ENCODE data around the gene TUFT1.

TUFT1 gene

DNA sequence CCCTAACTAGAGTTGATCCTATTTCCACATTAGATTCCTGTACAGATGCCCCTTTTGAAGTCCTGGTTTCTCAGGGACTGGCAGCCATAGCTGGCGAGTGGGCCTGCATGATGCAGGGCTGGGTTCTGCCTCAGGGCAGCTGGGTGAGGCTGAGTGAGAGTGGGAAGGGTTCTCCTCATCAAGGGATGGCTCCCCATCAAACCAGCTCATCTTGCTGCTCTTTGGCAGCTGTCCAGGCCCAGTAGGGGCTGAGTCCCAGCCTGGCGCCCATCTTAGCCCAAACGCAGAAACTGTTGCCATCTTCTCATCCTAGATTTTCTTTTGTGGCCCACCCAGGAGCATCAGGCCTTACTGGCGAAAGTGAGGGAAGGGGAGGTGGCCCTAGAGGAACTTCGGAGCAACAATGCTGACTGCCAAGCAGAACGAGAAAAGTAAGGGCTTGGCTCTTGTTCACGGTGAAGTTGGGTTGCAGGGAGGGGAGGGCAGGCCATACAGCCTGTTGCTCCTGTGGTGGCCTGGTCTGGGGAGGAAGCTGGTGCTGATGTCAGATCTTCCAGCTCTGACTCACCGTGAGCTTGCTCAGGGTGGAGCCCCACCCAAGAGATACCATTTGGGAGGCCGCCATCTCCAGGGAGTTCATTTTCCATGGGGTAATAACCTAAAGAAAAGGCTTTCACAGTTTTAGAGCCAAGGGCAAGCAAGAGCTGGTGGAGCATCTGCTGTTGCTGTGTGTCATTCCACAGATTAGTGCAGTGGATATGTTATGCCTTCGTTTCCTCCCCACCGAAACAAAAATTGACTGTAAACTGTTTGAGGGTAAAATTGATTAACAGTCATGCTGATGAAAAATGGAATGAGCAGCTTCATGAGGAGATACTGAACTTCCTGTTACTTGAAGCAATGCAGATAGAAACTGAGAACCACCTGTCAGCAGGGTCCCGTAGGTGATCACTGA lies 34.7 kb downstream of the TUFT1 start:
- H3K27ac ChIP-seq: no peak overlapping the region
- TF ChIP-seq CTCF (conservative IDR thresholded peaks at IDR 0.05): no peak

- no peak overlapping the region for H3K27ac ChIP-seq
- no peak for TF ChIP-seq CTCF (conservative IDR thresholded peaks at IDR 0.05)
These were observed 37.1 kb downstream of the TUFT1 start for GRCh38 chr1:151577173-151577572.

GRCh38 chr1:151578941-151579340 lies 38.8 kb downstream of the TUFT1 start:
- TF ChIP-seq CTCF (conservative IDR thresholded peaks at IDR 0.05): no peak
- H3K27ac ChIP-seq: no peak overlapping the region

DNA sequence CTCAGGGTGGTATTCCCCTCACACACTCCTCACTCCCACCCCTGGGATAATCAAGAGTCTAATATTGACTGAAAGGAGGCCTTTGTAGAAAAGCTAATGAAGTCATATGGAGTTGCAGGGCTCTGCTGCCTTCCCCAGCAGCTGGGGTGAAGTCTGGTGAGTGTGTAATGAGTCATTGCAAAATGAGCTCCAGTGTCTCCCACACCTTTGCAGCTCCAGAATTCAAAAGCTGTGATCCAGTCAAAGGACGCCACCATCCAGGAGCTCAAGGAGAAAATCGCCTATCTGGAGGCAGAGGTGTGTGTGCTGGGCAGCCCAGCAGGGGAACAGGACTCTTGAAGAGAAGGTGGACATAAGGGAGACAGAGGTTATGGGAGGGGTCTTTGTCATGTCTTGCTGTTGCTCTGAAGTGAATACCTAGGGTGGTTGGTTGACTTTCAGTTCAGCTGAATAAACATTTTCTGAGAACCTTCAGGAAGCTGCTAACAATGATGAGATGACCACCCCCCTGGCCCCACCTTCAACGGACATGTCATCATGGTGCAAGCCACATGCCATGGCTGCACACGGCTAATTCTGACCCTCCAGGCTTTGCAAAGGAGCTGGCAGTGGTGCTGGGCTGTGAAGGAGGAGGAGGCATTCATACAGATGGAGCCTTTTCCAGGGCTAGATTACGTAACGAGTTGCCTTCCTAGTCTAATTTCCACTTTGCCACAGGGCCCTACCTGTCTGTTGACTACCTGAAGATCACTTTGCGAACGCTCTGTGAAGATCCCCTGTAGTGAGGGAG lies 39.5 kb downstream of the TUFT1 start:
- TF ChIP-seq CTCF (conservative IDR thresholded peaks at IDR 0.05): no peak
- H3K27ac ChIP-seq: no peak overlapping the region

DNA sequence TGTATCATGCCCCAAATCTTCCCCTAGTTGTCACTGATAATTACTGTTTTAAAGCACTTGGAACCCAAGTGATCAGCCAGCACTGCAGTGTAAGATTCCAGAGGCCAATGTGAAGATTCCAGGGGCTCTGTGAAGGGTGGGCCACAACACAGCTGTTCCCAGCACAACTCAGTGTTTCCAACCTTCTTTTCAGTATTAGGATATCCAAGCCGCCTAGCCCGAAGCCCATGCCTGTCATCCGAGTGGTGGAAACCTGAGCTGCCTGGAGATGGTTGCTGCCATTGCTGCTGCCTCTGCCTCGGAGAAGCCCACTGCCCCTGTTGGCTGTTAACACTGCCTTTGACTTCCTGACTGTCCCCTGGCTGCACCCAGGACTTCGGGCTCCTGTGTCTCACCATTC lies 41.3 kb downstream of the TUFT1 start:
- no peak for TF ChIP-seq CTCF (conservative IDR thresholded peaks at IDR 0.05)

DNA sequence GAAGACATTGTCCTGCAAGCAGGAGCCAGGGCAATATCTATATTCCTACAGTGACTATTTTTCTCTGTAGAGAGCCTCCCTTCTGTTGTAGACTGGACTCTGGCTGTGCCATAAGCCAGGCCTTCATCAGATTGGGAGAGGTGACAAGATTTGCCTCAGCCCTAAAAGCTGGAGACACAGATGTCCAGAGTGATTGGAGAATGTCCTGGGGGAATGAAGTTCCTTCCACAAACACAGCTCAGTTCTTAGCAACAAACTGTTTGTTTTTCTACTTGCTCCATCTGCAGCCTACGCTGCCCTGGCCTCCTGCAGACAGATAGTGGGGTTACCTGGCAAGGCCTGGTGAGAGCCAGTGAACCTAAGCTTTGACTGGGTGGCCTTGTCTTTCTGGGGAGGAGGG lies 41.8 kb downstream of the TUFT1 start:
- TF ChIP-seq CTCF (conservative IDR thresholded peaks at IDR 0.05): no peak
- no peak overlapping the region for H3K27ac ChIP-seq

More for the DNA sequence above, 41.3 kb downstream of the TUFT1 start:
- no peak overlapping the region for H3K27ac ChIP-seq

- no peak overlapping the region for H3K27ac ChIP-seq
- no peak for TF ChIP-seq CTCF (conservative IDR thresholded peaks at IDR 0.05)
These were observed 43.7 kb downstream of the TUFT1 start for GRCh38 chr1:151583796-151584195.
